ENCODE measurements around the gene OBSL1.

The OBSL1 gene

GRCh38 chr2:219608399-219608964 is 37.1 kb upstream of the OBSL1 start:
- Mint-ChIP-seq H3K4me1 (ENCODE audit: low read depth) (peaks cover 7% of the 10 kb centered on the region), H3K4me3 (no peak overlapping the region), H3K27ac (no peak overlapping the region), H3K9me3 (no peaks in the 10 kb centered on the region), H3K27me3 (ENCODE audit: low read depth) (no peaks in the 10 kb centered on the region), H3K36me3 (ENCODE audit: low read depth) (peaks cover 23% of the 10 kb centered on the region)
- DNase-seq (ENCODE audit: low spot score): no peak

GRCh38 chr2:219607931-219608330 is 36.6 kb upstream of the OBSL1 start:
- Mint-ChIP-seq H3K27me3 (ENCODE audit: low read depth) (no peaks in the 10 kb centered on the region), H3K4me3 (no peak overlapping the region), H3K9me3 (no peaks in the 10 kb centered on the region), H3K4me1 (ENCODE audit: low read depth) (peaks cover 7% of the 10 kb centered on the region), H3K36me3 (ENCODE audit: low read depth) (peaks cover 23% of the 10 kb centered on the region), H3K27ac (no peak overlapping the region)
- no peak for DNase-seq (ENCODE audit: low spot score)

- Mint-ChIP-seq H3K4me3 (no peak overlapping the region), H3K27me3 (ENCODE audit: low read depth) (no peaks in the 10 kb centered on the region), H3K4me1 (ENCODE audit: low read depth) (no peaks in the 10 kb centered on the region), H3K27ac (no peak overlapping the region), H3K9me3 (no peaks in the 10 kb centered on the region), H3K36me3 (ENCODE audit: low read depth) (peaks cover 18% of the 10 kb centered on the region)
- no peak for DNase-seq (ENCODE audit: low spot score)
These were observed 34.2 kb upstream of the OBSL1 start for GRCh38 chr2:219605607-219605954.

- H3K27ac Mint-ChIP-seq: no peak overlapping the region
- H3K9me3 Mint-ChIP-seq: no peaks in the 10 kb centered on the region
- H3K4me3 Mint-ChIP-seq: no peak overlapping the region
- no peak for DNase-seq (ENCODE audit: low spot score)
- H3K4me1 Mint-ChIP-seq (ENCODE audit: low read depth): no peaks in the 10 kb centered on the region
- peaks cover 18% of the 10 kb centered on the region for H3K36me3 Mint-ChIP-seq (ENCODE audit: low read depth)
- H3K27me3 Mint-ChIP-seq (ENCODE audit: low read depth): no peaks in the 10 kb centered on the region
These were observed 32.4 kb upstream of the OBSL1 start for GRCh38 chr2:219603771-219604170.

GRCh38 chr2:219598308-219599078 is 27.2 kb upstream of the OBSL1 start:
- DNase-seq (ENCODE audit: low spot score): no peak
- H3K36me3 Mint-ChIP-seq (ENCODE audit: low read depth): peaks cover 6% of the 10 kb centered on the region
- H3K4me1 Mint-ChIP-seq (ENCODE audit: low read depth): peaks cover 5% of the 10 kb centered on the region
- H3K27me3 Mint-ChIP-seq (ENCODE audit: low read depth): no peaks in the 10 kb centered on the region
- H3K9me3 Mint-ChIP-seq: no peaks in the 10 kb centered on the region
- peak overlapping the region; percentile 93 for H3K4me3 Mint-ChIP-seq
- H3K27ac Mint-ChIP-seq: peak overlapping the region; percentile 94

- Mint-ChIP-seq H3K4me3 (peak within 1 kb of the TSS; percentile 93), H3K27ac (peak within 1 kb of the TSS; percentile 94), H3K36me3 (ENCODE audit: low read depth) (peaks cover 6% of the 10 kb centered on the region), H3K9me3 (no peaks in the 10 kb centered on the region), H3K27me3 (ENCODE audit: low read depth) (no peaks in the 10 kb centered on the region), H3K4me1 (ENCODE audit: low read depth) (peaks cover 5% of the 10 kb centered on the region)
- peak; percentile 94 for DNase-seq (ENCODE audit: low spot score)
These were observed 26.4 kb upstream of the OBSL1 start, which contains the start of gene STK11IP for GRCh38 chr2:219597552-219598307. Gene STK11IP, plus strand, starts transcription at chr2:219597857. Its CDS starts 263 bp downstream, at chr2:219598120.

- peak overlapping the region; percentile 94 for H3K27ac Mint-ChIP-seq
- H3K27me3 Mint-ChIP-seq (ENCODE audit: low read depth): no peaks in the 10 kb centered on the region
- no peak for DNase-seq (ENCODE audit: low spot score)
- no peaks in the 10 kb centered on the region for H3K9me3 Mint-ChIP-seq
- peak overlapping the region; percentile 93 for H3K4me3 Mint-ChIP-seq
- H3K4me1 Mint-ChIP-seq (ENCODE audit: low read depth): peaks cover 5% of the 10 kb centered on the region
- H3K36me3 Mint-ChIP-seq (ENCODE audit: low read depth): peaks cover 5% of the 10 kb centered on the region
These were observed 25.7 kb upstream of the OBSL1 start for GRCh38 chr2:219596954-219597551.

- Mint-ChIP-seq H3K36me3 (ENCODE audit: low read depth) (no peaks in the 10 kb centered on the region), H3K9me3 (no peaks in the 10 kb centered on the region), H3K27ac (no peak overlapping the region), H3K4me3 (no peak overlapping the region), H3K27me3 (ENCODE audit: low read depth) (no peaks in the 10 kb centered on the region), H3K4me1 (ENCODE audit: low read depth) (peaks cover 5% of the 10 kb centered on the region)
- no peak for DNase-seq (ENCODE audit: low spot score)
These were observed 23.9 kb upstream of the OBSL1 start for GRCh38 chr2:219595256-219595655.

GRCh38 chr2:219593154-219593553 is 21.8 kb upstream of the OBSL1 start:
- no peak overlapping the region for H3K4me3 Mint-ChIP-seq
- no peak overlapping the region for H3K27ac Mint-ChIP-seq
- H3K27me3 Mint-ChIP-seq (ENCODE audit: low read depth): no peaks in the 10 kb centered on the region
- no peaks in the 10 kb centered on the region for H3K36me3 Mint-ChIP-seq (ENCODE audit: low read depth)
- H3K9me3 Mint-ChIP-seq: no peaks in the 10 kb centered on the region
- H3K4me1 Mint-ChIP-seq (ENCODE audit: low read depth): peaks cover 2% of the 10 kb centered on the region
- DNase-seq (ENCODE audit: low spot score): no peak

GRCh38 chr2:219592736-219593135 is 21.4 kb upstream of the OBSL1 start:
- Mint-ChIP-seq H3K36me3 (ENCODE audit: low read depth) (no peaks in the 10 kb centered on the region), H3K27me3 (ENCODE audit: low read depth) (no peaks in the 10 kb centered on the region), H3K4me1 (ENCODE audit: low read depth) (peaks cover 2% of the 10 kb centered on the region), H3K4me3 (no peak overlapping the region), H3K27ac (no peak overlapping the region), H3K9me3 (no peaks in the 10 kb centered on the region)
- no peak for DNase-seq (ENCODE audit: low spot score)

- Mint-ChIP-seq H3K4me3 (no peak overlapping the region), H3K27me3 (ENCODE audit: low read depth) (no peaks in the 10 kb centered on the region), H3K9me3 (no peaks in the 10 kb centered on the region), H3K4me1 (ENCODE audit: low read depth) (no peaks in the 10 kb centered on the region), H3K36me3 (ENCODE audit: low read depth) (no peaks in the 10 kb centered on the region), H3K27ac (no peak overlapping the region)
- no peak for DNase-seq (ENCODE audit: low spot score)
These were observed 19.8 kb upstream of the OBSL1 start for GRCh38 chr2:219591091-219591490.

GRCh38 chr2:219581346-219581745 is 10.0 kb upstream of the OBSL1 start:
- no peak for DNase-seq (ENCODE audit: low spot score)
- Mint-ChIP-seq H3K36me3 (ENCODE audit: low read depth) (no peaks in the 10 kb centered on the region), H3K4me3 (no peak overlapping the region), H3K9me3 (no peaks in the 10 kb centered on the region), H3K27me3 (ENCODE audit: low read depth) (peaks cover 11% of the 10 kb centered on the region), H3K4me1 (ENCODE audit: low read depth) (no peaks in the 10 kb centered on the region), H3K27ac (no peak overlapping the region)

- H3K9me3 Mint-ChIP-seq: no peaks in the 10 kb centered on the region
- no peaks in the 10 kb centered on the region for H3K36me3 Mint-ChIP-seq (ENCODE audit: low read depth)
- DNase-seq (ENCODE audit: low spot score): no peak
- H3K27ac Mint-ChIP-seq: no peak overlapping the region
- no peaks in the 10 kb centered on the region for H3K4me1 Mint-ChIP-seq (ENCODE audit: low read depth)
- no peak overlapping the region for H3K4me3 Mint-ChIP-seq
- H3K27me3 Mint-ChIP-seq (ENCODE audit: low read depth): peaks cover 12% of the 10 kb centered on the region
These were observed 7.7 kb upstream of the OBSL1 start for GRCh38 chr2:219578811-219579613.

Data from T-helper 2 cell treated with Interferon-gamma antibody and Interleukin-4, amounts not matched to agents 5 μg/mL and 100 μg/mL, for 36 hours (primary cell).